PFSK-1 (cell line): ENCODE results near the gene MYO1G.

Experiments used
- FOXP2 ChIP-seq: optimal IDR thresholded peaks from 2 replicates; pipeline ENCODE3; 2011; ENCODE audit warnings: borderline replicate concordance, control low read depth, inconsistent platforms; ENCODE audit not compliant: insufficient read depth; ENCODE audit errors: extremely low read length, extremely low read depth
- POLR2AphosphoS5 ChIP-seq: IDR thresholded peaks from 2 replicates; pipeline ENCODE4 v1.6.1; 2012; ENCODE audit warnings: low read depth, mild to moderate bottlenecking, control low read depth, low read length, moderate library complexity
- SIN3A ChIP-seq: IDR thresholded peaks from 2 replicates; pipeline ENCODE4 v1.6.1; 2012; ENCODE audit warnings: mild to moderate bottlenecking, low read length, moderate library complexity, borderline replicate concordance; ENCODE audit not compliant: insufficient read depth
- TAF1 ChIP-seq: IDR thresholded peaks from 2 replicates; pipeline ENCODE4 v1.6.1; 2012; ENCODE audit warnings: low read length, control low read depth, borderline replicate concordance; ENCODE audit not compliant: insufficient read depth
- TF ChIP-seq, protein P1 (sequence below), 2 experiments: IDR thresholded peaks; 2 replicates each; pipeline versions ENCODE4 v1.6.1 to v1.8.0; 2011 to 2012; ENCODE audit warnings: low read depth in 2 of 2, low read length in 2 of 2, control low read depth in 1 of 2, inconsistent platforms in 1 of 2, mild to moderate bottlenecking in 1 of 2, moderate library complexity in 1 of 2; ENCODE audit not compliant: insufficient read depth in 1 of 2

MYO1G gene

DNA sequence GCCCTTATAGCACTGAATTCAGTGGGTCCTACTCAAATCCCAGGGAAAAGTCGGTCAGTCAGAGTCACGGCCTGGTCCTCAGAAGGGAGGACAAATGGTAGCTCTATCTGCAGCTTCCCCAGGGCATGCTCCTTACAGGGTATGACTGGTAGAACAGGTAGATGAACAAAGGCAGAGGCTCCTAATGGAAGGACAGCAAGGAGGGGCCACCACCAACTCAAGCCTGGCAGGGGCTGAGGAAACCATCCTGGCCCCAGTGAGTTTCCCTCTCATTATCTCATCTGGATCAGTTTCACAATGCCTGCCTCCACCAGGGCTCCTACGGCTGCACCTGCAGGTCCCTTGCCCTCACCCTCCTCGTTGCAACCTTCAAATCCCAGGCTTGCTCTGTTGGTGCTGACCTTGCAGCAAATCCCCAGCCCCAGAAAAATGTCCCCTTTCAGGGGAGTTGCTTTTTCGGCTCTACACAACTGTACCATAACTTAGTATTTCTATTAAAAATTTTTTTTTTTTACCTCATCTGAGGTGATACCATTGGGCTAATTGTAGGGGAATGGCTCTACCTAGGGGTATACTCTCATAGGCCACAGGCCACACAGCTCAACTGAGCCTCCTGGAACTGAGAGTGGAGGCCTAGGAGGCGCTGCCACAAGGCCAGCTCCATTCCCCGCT, 2.4 kb upstream of the MYO1G start:
- TF ChIP-seq POLR2AphosphoS5, result no peak
- no peak for TF ChIP-seq SIN3A
- no peak for TF ChIP-seq FOXP2
- TF ChIP-seq TAF1, result no peak
- TF ChIP-seq, protein P1, sequence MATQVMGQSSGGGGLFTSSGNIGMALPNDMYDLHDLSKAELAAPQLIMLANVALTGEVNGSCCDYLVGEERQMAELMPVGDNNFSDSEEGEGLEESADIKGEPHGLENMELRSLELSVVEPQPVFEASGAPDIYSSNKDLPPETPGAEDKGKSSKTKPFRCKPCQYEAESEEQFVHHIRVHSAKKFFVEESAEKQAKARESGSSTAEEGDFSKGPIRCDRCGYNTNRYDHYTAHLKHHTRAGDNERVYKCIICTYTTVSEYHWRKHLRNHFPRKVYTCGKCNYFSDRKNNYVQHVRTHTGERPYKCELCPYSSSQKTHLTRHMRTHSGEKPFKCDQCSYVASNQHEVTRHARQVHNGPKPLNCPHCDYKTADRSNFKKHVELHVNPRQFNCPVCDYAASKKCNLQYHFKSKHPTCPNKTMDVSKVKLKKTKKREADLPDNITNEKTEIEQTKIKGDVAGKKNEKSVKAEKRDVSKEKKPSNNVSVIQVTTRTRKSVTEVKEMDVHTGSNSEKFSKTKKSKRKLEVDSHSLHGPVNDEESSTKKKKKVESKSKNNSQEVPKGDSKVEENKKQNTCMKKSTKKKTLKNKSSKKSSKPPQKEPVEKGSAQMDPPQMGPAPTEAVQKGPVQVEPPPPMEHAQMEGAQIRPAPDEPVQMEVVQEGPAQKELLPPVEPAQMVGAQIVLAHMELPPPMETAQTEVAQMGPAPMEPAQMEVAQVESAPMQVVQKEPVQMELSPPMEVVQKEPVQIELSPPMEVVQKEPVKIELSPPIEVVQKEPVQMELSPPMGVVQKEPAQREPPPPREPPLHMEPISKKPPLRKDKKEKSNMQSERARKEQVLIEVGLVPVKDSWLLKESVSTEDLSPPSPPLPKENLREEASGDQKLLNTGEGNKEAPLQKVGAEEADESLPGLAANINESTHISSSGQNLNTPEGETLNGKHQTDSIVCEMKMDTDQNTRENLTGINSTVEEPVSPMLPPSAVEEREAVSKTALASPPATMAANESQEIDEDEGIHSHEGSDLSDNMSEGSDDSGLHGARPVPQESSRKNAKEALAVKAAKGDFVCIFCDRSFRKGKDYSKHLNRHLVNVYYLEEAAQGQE (IDR thresholded peaks at IDR 0.05; ENCODE audit: insufficient read depth in 1 of 2, low read depth in 2 of 2, low read length in 2 of 2), result no peak

DNA sequence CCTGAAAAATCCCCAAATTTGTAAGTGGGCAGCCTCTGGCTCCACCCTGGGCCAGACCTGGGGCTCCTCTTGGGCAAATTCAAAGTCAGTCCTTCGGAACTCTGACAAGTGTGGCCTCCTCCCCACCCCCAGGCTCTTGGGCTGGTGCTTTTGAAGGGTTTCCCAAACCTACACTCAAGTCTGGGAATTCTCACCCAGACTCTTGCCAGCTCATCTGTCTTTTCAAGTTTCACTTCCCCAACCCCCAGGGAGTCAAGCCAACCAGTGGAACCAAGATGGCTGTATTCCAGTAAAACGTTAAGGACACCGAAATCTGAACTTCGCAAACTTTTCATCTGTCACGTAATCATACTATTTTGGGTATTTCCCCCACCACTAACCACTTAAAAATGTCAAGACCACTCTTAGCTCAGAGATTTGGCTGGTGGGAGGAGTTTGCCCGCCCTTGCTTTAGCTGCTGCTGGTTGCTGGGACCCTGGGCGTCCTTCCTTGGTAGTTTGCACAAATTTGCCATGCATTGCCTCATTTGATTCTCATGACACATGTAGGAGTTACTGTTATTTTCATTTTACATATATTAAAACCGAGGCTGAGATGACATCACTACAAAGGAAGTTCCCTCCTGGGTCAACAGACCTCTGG, 1.7 kb upstream of the MYO1G start:
- TF ChIP-seq SIN3A (no peak), POLR2AphosphoS5 (no peak), FOXP2 (no peak), TAF1 (no peak)
- TF ChIP-seq, protein P1 (IDR thresholded peaks at IDR 0.05; ENCODE audit: insufficient read depth in 1 of 2, low read depth in 2 of 2, low read length in 2 of 2), result no peak

DNA sequence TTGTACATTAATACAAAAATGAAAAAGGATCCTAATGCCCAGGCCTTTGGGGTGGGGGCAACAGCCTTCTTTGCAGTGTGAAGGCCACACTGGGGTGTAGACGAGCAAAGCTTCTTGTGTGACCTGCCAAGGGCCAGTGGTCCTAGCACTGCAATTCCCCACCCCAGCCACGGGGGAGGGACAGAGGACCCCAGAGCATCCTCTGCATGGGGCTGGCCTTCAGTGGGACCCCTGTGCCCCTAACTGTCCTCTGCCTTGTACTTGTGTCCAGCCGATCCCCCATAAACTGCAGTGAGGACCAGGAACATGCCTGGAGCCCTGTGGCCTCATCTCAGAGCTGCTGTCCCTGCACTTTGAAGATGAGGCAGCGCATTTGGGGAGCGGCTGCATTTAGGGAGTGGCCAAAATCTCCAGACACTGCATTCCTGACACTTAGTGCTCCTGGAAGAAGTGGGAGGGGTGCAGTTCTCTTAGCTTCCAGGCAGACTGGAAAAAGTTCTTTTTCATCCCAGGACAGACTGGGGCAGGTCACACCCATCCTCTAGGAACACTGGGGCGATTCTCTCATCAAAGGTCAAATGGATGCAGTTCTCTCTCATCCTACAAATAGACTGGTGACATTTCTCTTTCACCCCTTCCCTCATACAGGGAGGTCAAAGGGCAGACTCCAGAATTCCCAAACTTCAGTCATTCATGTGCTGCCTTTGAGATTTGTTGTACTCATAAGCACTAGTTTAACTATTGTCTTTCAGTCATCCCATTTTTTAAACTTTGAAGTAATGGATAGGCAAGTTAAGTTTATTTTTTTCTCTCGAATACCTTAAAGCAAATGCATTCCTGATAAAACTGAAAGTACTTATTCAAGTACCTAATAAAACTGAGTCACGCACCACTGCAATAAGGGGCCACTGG, 922 bp upstream of the MYO1G start:
- no peak for TF ChIP-seq FOXP2
- TF ChIP-seq, protein P1 (IDR thresholded peaks at IDR 0.05; ENCODE audit: insufficient read depth in 1 of 2, low read depth in 2 of 2, low read length in 2 of 2), result no peak
- TF ChIP-seq TAF1, result no peak
- no peak for TF ChIP-seq POLR2AphosphoS5
- TF ChIP-seq SIN3A, result no peak

DNA sequence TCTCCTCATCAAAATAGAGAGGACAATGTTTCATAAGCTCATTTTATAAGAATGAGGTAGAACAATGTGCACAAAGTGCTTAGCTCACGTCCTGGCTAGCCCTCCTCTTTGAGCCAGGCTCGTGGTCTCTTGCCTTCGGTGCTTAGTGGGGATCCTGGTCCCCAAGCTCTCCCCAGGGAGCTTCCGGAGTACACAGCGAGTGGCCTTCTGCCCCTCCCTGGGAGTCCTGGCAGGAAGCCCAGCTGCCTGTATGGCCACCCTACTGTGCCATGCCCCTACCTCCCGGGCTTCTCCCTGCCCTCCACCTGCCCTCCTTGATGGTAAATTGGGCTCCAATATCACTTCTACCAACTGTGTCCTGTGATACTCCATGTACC, 868 bp downstream of the MYO1G start:
- TF ChIP-seq POLR2AphosphoS5 (no peak), TAF1 (no peak), FOXP2 (no peak), SIN3A (no peak)
- TF ChIP-seq, protein P1 (IDR thresholded peaks at IDR 0.05; ENCODE audit: insufficient read depth in 1 of 2, low read depth in 2 of 2, low read length in 2 of 2), result no peak
